IPS-NIHi7 (cell line): Measurements from ENCODE around the gene PPP2R5C.

Experiments
- DNase-seq: peaks from one replicate; pipeline ENCODE4 v3.0.0; 2012; ENCODE audit warnings: mixed read lengths; ENCODE audit errors: extremely low spot score

PPP2R5C gene

DNA sequence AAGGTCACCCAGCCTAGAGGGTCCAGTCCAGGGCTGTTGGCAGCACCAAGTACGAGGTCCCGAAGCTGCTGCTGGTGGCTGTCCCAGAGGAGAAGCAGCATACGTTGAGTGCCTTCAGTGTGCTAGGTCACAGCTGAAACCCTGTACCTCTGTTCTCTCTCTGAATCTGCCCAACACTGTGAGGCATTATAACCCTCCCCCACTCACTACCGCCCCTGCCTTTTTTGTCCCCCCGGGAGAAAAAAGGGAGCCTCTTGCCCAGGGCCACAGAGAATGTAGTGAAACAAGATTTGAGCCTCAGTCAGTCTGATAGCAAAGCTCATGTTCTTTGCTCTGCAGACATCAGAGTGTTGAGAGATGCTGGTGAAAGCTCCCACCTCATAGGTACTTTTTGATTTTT is 53.4 kb downstream of the PPP2R5C start:
- no peak for DNase-seq

DNA sequence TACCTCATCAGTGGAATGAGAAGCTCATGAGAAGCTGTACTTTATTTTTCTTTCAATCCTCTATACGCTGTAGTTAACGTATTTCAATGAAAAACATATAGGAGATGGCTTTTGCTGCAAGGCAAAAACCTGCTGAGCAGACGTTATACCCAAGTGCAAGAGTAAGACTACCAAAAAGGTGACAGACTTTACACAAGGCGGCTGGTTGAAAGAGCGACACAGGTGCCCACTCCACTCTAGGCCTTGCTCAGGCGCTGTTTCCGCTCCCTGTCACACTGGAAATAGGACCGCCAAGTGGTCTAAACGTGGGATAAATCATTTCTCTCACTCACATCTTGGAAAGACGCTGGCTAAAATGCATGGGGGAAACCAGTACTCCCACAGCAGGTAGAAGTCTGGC is 54.5 kb downstream of the PPP2R5C start:
- no peak for DNase-seq

DNA sequence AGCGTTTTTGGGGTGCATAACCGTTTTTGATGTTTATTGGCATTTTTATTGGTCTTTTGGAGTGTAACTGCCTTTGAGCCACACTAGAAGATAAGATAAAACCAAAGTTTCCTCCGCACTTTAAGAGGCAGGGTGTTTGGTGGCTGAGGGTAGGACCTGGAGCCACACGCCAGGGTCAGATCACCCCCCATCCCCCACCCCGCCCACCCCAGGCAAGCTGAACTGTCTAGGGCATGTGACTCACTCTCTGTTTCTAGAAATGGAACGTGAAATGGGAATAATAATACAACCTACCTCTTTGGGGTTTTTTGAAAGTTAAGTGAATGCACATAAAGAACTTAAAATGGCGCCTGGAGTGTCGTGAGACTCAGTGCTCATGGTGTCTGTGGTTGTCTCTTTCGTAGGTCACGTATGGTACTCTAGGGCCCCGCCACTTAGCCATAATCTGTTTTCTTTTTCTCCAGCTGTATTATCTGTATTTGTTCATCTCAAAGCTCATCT is 56.0 kb downstream of the PPP2R5C start:
- DNase-seq, result no peak

DNA sequence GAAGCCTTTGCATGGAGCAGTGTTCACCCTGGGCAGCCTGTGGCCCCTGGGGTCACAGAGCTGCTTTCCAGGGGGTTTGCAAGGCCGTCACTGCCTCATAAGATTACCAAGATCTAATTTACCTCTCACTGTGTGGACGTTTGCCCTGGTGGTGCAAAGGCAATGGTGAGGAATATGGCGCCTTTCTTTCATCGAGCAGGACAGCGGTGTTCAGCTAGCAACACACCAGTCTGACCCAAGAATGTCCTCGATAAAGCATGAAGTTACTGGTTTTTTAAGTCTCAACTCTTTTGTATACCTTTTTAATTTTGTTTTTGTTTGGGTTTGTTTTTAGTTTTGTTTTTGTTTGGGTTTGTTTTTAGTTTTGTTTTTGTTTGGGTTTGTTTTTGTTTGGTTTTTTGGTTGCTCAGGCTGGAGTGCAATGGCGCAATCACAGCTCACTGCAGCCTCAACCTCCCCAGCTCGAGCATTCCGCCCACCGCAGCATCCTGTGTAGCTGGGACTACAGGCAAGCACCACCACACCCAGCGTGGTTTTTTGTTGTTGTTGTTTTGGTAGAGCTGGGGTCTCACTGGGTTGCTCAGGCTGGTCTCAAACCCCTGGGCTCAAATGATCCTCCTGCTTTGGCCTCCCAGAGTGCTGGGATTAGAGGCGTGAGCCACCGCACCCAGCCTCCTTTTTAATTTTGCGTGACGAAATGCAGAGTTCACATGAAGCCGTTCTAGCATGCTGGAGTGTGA is 57.9 kb downstream of the PPP2R5C start:
- DNase-seq, result no peak

DNA sequence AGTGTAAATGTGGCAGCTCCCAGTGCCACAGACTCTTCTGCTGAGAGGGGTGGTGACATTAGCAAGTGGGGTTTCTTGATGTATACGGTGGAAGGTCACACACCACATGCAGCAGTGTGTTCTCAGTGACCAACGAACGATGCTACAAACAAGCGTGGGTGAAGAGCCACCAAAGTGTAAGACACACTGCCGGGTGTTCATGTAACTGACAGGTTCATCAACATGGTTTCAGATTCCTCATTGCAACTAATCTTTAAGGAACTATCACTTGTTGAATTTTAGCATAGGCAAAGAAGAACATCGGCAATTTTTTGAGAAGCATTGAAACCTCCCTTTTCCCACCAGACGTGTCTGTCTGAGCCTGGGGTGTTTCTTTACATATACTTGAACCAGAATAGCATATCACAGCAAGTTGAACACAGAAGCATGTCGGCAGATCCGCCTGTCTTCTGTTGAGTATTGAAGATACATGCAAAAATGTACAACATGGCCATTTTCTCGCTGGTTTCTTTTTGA is 58.8 kb downstream of the PPP2R5C start:
- DNase-seq, result no peak

DNA sequence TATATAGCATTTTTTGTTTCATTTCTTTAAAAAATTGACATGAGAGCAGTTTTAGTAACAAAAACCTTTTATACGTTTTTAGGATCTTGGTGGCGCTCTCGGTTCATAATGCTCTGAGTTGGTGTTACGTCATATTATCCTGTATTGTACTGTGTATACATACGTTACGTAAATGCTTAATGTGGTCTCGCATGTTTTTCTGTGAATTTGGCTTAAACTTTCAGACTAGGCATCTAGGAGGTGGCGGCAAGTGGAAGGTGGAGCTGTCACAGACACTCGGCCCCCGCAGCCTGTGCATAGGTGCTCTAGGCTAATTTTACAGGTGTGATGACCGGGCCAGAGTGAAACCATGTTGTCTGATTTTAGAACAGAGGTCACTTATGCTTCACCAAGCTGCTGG is 60.0 kb downstream of the PPP2R5C start:
- no peak for DNase-seq

DNA sequence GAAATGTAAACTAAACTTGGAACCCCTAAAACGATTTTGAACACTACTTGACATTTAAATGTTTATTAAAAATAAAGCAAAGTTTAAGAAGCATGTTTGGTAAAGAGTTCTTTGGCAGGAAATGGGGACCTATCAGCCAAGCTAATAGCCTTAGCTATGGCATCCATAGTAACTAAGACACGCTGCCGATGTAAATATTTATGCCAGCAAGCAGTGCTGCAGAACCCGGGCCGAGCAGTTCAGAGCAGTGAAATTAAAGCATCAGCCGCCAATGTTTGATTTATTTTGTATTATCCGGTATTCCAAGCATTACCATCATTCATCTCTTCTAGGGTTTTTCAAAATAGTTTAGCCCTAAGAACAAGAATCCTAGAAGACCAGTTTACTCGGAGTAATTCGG is 61.6 kb downstream of the PPP2R5C start:
- no peak for DNase-seq

DNA sequence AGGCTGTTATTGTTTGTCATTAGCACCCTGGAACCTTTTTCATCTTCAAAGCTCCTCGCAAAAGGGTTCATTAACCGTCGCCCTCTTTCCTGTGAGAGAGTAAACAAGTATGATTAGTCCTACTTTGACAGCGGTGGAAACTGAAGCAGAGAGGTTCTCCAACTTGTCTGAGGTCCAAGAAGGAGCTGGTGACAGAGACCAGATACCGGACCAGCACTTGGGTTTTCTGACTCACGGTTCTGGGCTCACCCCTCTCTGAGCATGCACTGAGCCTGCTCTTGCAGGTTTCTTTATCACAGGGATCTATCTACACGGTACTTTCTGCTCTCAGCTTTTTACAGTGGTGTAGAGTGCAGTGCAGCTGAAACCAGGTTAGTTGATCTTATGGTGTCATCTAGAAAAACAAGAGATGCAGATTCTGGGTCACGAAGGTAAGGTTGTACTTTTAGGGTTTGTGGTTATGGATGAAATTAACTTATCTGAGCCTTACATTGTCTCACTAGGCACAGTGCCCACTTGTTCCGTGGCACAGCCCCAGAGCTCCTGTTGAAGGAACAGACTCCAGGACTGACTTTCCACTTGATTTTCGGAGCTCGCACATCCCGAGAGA is 62.1 kb downstream of the PPP2R5C start:
- no peak for DNase-seq

DNA sequence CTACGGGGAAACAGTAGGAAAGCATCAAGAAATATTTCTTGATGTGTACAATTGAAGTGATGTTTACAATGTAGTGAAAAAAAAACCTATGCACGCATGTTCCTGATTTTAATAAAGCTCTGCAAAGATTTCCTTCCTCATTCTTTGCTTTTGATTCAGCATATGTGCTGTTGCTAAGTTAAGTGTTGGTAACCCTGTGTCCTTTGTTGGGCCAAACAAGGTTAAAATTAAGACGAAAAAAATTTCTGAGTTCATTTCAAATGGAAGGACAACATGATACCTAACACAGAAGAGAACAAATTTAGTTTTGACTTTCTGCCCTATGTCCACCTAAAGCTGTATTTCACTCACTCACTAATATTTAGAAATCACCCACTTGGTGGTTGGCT is 62.8 kb downstream of the PPP2R5C start:
- no peak for DNase-seq

DNA sequence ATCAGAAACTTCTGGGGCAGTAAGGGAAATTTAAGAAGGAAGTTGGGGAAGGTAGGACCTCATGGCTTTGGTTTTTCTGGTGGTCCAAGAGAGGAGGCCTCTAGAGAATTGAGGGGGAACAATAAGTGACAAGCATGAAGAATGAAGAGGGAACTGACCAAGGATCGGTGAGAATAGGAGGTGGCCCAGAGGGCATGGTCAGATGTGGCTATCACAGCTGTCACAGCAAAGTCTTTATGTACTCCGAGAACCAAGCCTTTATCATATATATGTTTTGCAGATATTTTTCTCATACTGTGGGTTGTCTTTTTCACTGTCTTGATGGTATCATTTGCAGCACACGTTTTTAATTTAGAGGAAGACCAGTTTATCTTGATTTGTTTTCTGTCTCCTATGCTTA is 64.3 kb downstream of the PPP2R5C start:
- DNase-seq, result no peak

DNA sequence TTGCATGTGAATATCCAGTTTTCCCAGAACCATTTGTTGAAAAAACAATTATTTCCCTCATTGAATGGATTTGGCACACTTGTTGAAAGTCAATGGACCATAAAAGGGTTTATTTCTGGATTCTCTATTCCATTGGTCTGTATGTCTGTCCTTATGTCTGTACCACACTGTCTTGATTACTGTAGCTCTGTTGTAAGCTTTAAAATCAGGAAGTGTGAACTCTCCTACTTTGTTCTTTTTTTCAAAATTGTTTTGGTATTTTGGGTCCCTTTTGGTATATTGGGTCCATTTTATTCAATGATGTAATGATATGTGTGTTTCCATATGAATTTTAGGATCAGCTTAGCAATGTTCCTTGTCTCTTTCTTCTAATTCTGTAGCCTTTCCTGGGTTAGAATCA is 64.8 kb downstream of the PPP2R5C start:
- no peak for DNase-seq

DNA sequence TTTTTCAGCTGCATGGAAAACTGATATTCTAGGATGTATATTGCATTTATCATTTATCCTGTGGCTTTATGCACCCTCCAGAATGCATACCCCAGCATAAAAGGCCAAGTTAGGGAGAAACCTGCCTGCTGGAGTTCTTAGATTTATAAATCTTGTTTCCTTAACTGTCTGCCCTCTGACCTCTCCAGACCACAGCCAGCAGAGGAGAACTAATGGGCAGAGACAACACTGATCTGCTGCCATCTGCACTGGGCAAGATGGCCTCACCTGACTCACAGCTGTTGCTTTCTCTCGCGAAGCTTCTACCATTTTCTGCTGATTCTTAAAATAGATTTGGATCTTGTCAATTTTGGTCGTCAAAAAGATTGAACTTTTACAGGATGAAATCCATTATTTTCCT is 65.8 kb downstream of the PPP2R5C start:
- DNase-seq, result no peak

DNA sequence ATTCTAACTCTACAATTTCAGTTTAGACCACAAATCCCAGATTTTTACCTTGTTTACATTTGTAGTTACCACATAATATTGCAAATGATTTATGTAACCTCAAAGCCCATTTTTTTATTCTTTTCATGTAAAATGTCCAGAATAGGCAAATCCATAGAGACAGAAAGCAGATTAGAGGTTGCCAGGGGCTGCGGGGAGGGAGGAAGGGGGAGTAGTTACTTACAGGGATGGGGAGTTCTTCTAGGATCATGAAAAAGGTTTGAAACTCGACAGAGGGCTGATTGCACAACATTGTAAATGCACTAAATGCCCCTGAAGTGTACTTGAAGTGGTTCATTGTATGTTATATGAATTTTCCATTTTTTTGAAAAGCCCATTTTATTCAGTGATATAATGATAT is 66.5 kb downstream of the PPP2R5C start:
- no peak for DNase-seq

DNA sequence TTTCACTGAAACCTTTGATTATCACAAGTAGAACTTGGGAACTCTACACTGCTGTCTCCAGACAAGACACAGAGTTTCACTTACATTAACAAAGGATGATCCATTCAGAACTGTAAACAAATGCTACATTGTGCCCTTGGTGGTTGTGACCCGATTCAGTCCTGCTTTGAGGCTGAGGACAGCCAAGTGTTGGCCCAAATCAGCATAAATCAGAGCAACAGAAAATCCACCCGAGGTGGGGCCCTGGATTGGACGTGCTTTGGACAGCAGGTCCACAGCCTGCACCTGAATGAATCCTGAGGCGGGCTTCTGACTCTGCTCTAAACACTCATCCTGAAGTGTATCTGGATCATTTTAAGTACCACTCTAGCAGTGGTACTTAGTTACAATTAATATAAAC is 68.8 kb downstream of the PPP2R5C start:
- no peak for DNase-seq

DNA sequence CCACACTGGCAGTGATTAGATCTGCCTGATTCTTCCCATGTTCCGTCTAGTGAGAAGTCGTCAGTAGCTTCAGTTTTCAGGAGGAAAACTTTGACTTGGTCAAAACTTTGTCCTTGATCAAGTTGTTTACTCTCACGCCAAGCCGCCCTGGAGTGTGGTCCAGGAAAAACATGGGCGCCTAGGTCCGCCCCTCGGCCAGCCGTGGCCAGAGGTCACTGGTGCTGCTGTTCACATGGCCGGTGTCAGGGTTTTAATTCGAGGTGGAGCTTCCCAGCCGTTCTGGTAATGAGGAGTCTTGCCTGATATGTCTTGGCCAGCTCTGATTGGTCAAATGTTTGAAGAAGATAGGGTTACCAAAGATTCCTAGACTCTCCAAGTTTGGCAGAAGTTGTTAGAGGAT is 71.5 kb downstream of the PPP2R5C start:
- DNase-seq, result no peak

DNA sequence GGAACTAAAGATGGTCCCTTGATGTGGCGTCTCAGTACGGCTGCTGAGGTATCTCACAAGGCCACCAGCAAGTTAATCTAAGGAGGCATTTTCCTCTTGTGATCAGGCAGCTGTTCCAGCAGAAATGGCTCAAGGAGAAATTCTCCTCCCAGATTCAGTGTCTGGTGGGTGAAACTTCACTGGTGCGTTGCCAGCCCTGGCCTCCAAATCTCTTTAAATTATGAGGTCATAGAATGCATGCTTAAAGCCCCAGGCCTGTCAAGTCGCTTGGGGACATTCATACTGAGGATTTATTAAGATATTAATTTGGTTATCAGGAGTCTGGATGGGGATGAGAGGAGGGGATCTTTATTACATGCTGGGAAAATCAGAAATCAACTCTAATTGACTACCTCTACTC is 72.9 kb downstream of the PPP2R5C start:
- no peak for DNase-seq

DNA sequence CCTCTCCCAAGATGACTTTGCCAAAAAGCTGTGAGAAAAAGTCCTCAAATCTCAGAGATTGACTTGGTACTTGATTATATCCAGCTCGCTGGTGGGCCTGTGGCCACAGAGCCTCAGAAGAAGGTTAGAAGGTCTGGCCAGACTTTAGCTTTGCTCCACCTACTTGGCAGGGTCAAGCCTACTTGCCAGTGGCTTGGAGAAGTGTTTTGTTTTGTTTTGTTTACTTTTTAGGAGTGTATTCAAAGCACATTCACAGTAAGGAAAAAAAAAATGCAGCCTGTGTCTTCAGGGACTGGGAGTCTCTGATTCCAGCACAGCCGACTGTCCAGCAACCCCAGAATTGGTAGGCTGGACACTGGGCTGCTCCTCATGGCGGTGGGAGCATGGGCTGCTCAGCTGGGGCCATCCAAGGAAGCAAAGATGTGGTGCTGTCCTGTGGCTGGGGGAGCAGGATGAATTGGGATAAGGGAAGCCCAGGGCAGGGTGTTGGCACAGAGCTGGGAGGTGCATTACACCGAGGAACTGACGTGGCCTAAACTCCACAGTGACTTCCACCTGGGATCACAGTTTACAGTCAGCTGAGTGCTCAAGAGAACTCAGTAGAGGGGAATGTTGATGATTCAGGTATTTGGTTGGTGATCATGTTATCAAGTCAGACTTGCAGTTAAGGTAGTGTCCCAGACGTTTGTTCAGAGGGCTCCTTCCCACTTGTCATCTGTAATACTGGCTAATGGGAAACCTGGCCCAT is 73.5 kb downstream of the PPP2R5C start:
- DNase-seq, result no peak

DNA sequence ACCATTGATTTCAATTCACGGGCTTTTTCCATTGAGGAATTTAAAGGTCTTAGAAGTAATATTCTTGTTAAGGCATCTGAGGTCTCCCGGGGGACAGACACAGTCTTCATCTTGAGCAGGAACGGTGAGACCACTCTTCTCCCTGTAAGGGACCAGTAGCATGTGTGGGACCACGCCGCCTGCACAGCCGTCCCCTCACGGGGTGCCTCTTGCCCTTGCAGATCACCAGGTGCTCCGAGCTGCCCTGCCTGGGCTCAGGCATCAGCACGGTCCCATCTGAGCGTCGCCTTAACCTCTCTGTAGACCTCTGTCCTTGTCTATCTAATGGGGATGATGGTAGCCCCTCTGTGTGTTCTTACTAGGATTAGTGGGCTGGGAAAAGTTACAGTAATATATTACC is 74.1 kb downstream of the PPP2R5C start:
- no peak for DNase-seq

DNA sequence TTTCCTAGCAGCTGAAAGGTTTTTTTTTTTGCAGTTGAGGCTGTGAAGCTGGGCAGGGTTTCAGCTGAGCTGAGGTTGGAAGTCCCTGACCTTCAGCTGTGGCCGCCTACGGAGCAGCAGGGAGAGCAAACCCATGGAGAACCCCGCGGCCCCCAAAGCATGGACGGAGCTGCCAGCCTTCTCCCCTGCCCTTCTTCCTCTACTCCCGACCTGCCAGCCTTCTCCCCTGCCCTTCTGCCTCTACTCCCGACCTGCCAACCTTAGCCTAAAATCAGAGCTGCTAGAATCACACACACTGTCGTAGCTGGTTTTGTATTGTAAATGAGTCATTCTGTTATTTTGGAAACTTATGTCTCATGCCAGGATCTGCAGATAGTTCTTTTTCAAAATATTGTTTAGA is 74.6 kb downstream of the PPP2R5C start:
- no peak for DNase-seq

DNA sequence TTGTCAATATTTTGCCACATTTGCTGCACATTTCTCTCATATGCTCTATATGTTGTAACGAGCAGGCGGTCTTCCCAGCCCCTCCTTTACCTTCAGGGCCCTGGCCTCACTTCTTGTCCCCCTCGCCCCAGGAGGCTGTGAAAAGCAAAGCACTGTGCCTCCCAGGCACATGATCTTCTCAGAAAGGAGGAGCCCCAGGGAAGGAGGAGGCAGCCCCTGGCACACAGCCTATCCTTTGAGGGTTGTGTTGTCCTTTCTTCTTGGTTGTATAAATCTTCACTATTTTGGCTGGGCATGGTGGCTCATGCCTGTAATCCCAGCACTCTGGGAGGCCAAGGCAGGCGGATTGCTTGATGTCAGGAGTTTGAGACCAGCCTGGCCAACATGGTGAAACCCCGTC is 77.0 kb downstream of the PPP2R5C start:
- DNase-seq, result no peak

DNA sequence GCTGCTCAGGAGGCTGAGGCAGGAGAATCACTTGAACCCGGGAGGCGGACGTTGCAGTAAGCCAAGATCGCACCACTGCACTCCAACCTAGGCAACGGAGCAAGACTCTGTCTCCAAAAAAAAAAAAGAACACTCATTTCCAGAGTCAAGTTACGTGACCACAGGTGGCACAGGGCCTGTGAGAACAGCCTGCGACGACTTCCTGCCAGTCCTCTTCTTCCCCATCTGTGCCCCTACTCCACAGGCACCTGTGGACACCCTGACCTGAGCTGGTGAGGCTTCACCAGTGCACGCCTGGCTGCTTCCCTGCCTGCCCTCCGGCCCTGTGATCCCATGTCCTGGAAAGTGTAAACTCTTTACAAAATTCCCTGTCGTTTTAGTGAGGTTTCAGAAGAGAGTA is 77.7 kb downstream of the PPP2R5C start:
- DNase-seq, result no peak

DNA sequence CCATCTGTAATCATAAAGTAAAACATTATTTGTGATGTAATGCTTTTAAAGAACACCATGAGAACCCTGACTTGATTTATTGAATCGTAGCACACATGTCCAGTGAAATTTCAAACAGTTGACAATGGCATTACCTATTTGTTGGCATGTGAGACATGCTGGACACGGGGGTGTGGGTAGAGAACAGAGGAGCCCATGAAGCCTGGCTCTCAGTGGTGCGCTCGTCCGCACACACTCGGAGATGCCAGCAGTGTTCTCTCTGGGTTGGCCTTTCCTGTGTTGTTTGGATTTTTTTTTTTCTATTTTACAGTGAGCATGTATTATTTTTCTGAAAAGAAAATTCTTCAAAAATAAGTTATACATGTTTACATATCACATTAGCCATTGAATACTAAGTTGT is 78.2 kb downstream of the PPP2R5C start:
- no peak for DNase-seq
